BLaER1 treated with 17β-estradiol and CSF1 and Interleukin-3, amounts not matched to agents 10 nM and 100 nM (cell line): ENCODE results near the gene TNIK.

Experiments
- H3K27ac ChIP-seq, 11 experiments: shearing (Covaris generic); formaldehyde crosslinking; 2 replicates each; pipeline ENCODE4 v1.8.1; 2022
- H3K27me3 ChIP-seq, 11 experiments: shearing (Covaris generic); formaldehyde crosslinking; 2 replicates each; pipeline ENCODE4 v1.8.1; 2022
- H3K36me3 ChIP-seq, 11 experiments: shearing (Covaris generic); formaldehyde crosslinking; 2 replicates each; pipeline ENCODE4 v1.8.1; 2022
- H3K4me1 ChIP-seq, 10 experiments: shearing (Covaris generic); formaldehyde crosslinking; 2 replicates each; pipeline ENCODE4 v1.8.1; 2022
- H3K4me2 ChIP-seq, 11 experiments: shearing (Covaris generic); formaldehyde crosslinking; 2 replicates each; pipeline ENCODE4 v1.8.1; 2022
- H3K4me3 ChIP-seq, 10 experiments: shearing (Covaris generic); formaldehyde crosslinking; 2 replicates each; pipeline ENCODE4 v1.8.1; 2022
- H3K9ac ChIP-seq, 11 experiments: shearing (Covaris generic); formaldehyde crosslinking; 2 replicates each; pipeline ENCODE4 v1.8.1; 2022
- H3K9me3 ChIP-seq, 11 experiments: shearing (Covaris generic); formaldehyde crosslinking; replicated peaks in 1 of 11; 2 replicates each; pipeline ENCODE4 v1.8.1; 2022
- H4K20me1 ChIP-seq, 11 experiments: shearing (Covaris generic); formaldehyde crosslinking; 2 replicates each; pipeline ENCODE4 v1.8.1; 2022
- Cebpa-rat ChIP-seq, 11 experiments: shearing (Covaris generic); IDR thresholded peaks; 2 replicates each; pipeline ENCODE4 v1.8.1; 2022

Gene TNIK

GRCh38 chr3:171317171-171317570 is 143.0 kb downstream of the TNIK start:
- Histone ChIP-seq H3K4me2 (no peak overlapping the region), H3K36me3 (no peaks in the 10 kb centered on the region), H3K4me1 (peaks cover 0 to 16% (median 0%) of the 10 kb centered on the region in 10 experiments; a peak in 3 of 20 replicates), H3K9ac (no peak overlapping the region), H3K9me3 (no peaks in the 10 kb centered on the region), H3K27ac (no peak overlapping the region), H3K27me3 (no peaks in the 10 kb centered on the region), H3K4me3 (no peak overlapping the region), H4K20me1 (no peaks in the 10 kb centered on the region)
- TF ChIP-seq Cebpa-rat (IDR thresholded peaks at IDR 0.05), result no peak

- H3K27me3 ChIP-seq, result no peaks in the 10 kb centered on the region
- TF ChIP-seq Cebpa-rat (IDR thresholded peaks at IDR 0.05), result no peak
Observed at GRCh38 chr3:171315919-171316318, 144.3 kb downstream of the TNIK start.

GRCh38 chr3:171315101-171315500 is 145.1 kb downstream of the TNIK start:
- TF ChIP-seq Cebpa-rat (IDR thresholded peaks at IDR 0.05), result no peak
- Histone ChIP-seq H3K9ac (no peak overlapping the region), H3K27ac (no peak overlapping the region), H3K4me2 (no peak overlapping the region), H3K27me3 (no peaks in the 10 kb centered on the region), H3K36me3 (no peaks in the 10 kb centered on the region), H3K9me3 (no peaks in the 10 kb centered on the region), H3K4me1 (peaks cover 0 to 6% (median 0%) of the 10 kb centered on the region in 10 experiments; a peak in 2 of 20 replicates), H4K20me1 (no peaks in the 10 kb centered on the region), H3K4me3 (no peak overlapping the region)

More at GRCh38 chr3:171315919-171316318, 144.3 kb downstream of the TNIK start:
- peaks cover 0 to 7% (median 0%) of the 10 kb centered on the region in 10 experiments; a peak in 4 of 20 replicates for H3K4me1 ChIP-seq
- H3K27ac ChIP-seq, result no peak overlapping the region
- no peaks in the 10 kb centered on the region for H3K9me3 ChIP-seq
- H4K20me1 ChIP-seq, result no peaks in the 10 kb centered on the region
- H3K4me2 ChIP-seq, result no peak overlapping the region
- H3K4me3 ChIP-seq, result no peak overlapping the region
- no peak overlapping the region for H3K9ac ChIP-seq
- no peaks in the 10 kb centered on the region for H3K36me3 ChIP-seq

GRCh38 chr3:171314341-171314740 is 145.9 kb downstream of the TNIK start:
- Histone ChIP-seq H3K4me2 (no peak overlapping the region), H3K4me1 (peaks cover 0 to 6% (median 0%) of the 10 kb centered on the region in 10 experiments; a peak in 2 of 20 replicates), H3K27ac (no peak overlapping the region), H4K20me1 (no peaks in the 10 kb centered on the region), H3K27me3 (no peaks in the 10 kb centered on the region), H3K4me3 (no peak overlapping the region), H3K9me3 (no peaks in the 10 kb centered on the region), H3K36me3 (no peaks in the 10 kb centered on the region), H3K9ac (no peak overlapping the region)
- TF ChIP-seq Cebpa-rat (IDR thresholded peaks at IDR 0.05), result no peak

GRCh38 chr3:171313702-171314101 is 146.5 kb downstream of the TNIK start:
- H3K9me3 ChIP-seq, result no peaks in the 10 kb centered on the region

GRCh38 chr3:171312741-171313140 is 147.5 kb downstream of the TNIK start:
- TF ChIP-seq Cebpa-rat (IDR thresholded peaks at IDR 0.05), result no peak
- Histone ChIP-seq H3K27ac (no peak overlapping the region), H3K4me3 (no peak overlapping the region), H3K27me3 (no peaks in the 10 kb centered on the region), H3K36me3 (no peaks in the 10 kb centered on the region), H3K9me3 (peaks cover 0 to 8% (median 4%) of the 10 kb centered on the region in 11 experiments; a peak in 8 of 22 replicates), H4K20me1 (no peaks in the 10 kb centered on the region), H3K4me2 (no peak overlapping the region), H3K9ac (no peak overlapping the region), H3K4me1 (peaks cover 0 to 6% (median 0%) of the 10 kb centered on the region in 10 experiments; a peak in 2 of 20 replicates)

More at GRCh38 chr3:171313702-171314101, 146.5 kb downstream of the TNIK start:
- Histone ChIP-seq H3K4me3 (no peak overlapping the region), H3K27ac (no peak overlapping the region), H3K4me1 (peaks cover 0 to 6% (median 0%) of the 10 kb centered on the region in 10 experiments; a peak in 2 of 20 replicates), H3K4me2 (no peak overlapping the region), H3K9ac (no peak overlapping the region), H4K20me1 (no peaks in the 10 kb centered on the region), H3K27me3 (no peaks in the 10 kb centered on the region), H3K36me3 (no peaks in the 10 kb centered on the region)
- no peak for TF ChIP-seq Cebpa-rat (IDR thresholded peaks at IDR 0.05)

- Histone ChIP-seq H3K4me2 (peak overlapping the region in 3 of 11 experiments; percentile 2 to 21 (median 8); a peak in 1 of 22 replicates), H3K4me3 (no peak overlapping the region), H4K20me1 (no peaks in the 10 kb centered on the region), H3K27me3 (no peaks in the 10 kb centered on the region), H3K36me3 (no peaks in the 10 kb centered on the region), H3K27ac (no peak overlapping the region), H3K4me1 (peaks cover 0 to 6% (median 0%) of the 10 kb centered on the region in 10 experiments; a peak in 2 of 20 replicates), H3K9ac (no peak overlapping the region), H3K9me3 (peaks cover 0 to 9% (median 4%) of the 10 kb centered on the region in 11 experiments; a peak in 8 of 22 replicates)
- TF ChIP-seq Cebpa-rat (IDR thresholded peaks at IDR 0.05), result no peak
Observed at GRCh38 chr3:171311784-171312183, 148.4 kb downstream of the TNIK start.

- Histone ChIP-seq H3K27me3 (no peaks in the 10 kb centered on the region), H3K9ac (no peak overlapping the region), H3K4me1 (peaks cover 0 to 6% (median 0%) of the 10 kb centered on the region in 10 experiments; a peak in 2 of 20 replicates), H3K36me3 (no peaks in the 10 kb centered on the region), H3K27ac (no peak overlapping the region), H4K20me1 (no peaks in the 10 kb centered on the region), H3K4me3 (no peak overlapping the region), H3K4me2 (no peak overlapping the region), H3K9me3 (peaks cover 0 to 9% (median 4%) of the 10 kb centered on the region in 11 experiments; a peak in 8 of 22 replicates)
- TF ChIP-seq Cebpa-rat (IDR thresholded peaks at IDR 0.05), result no peak
Observed at GRCh38 chr3:171309906-171310359, 150.3 kb downstream of the TNIK start.

GRCh38 chr3:171307988-171308387 is 152.2 kb downstream of the TNIK start:
- Histone ChIP-seq H3K36me3 (no peaks in the 10 kb centered on the region), H3K4me2 (no peak overlapping the region), H3K4me1 (peaks cover 0 to 6% (median 0%) of the 10 kb centered on the region in 10 experiments; a peak in 2 of 20 replicates), H3K27me3 (no peaks in the 10 kb centered on the region), H3K27ac (no peak overlapping the region), H4K20me1 (no peaks in the 10 kb centered on the region), H3K9me3 (peaks cover 0 to 9% (median 4%) of the 10 kb centered on the region in 11 experiments; a peak in 8 of 22 replicates), H3K4me3 (no peak overlapping the region), H3K9ac (no peak overlapping the region)
- TF ChIP-seq Cebpa-rat (IDR thresholded peaks at IDR 0.05), result no peak

- Histone ChIP-seq H3K4me3 (no peak overlapping the region), H3K9me3 (peaks cover 0 to 9% (median 4%) of the 10 kb centered on the region in 11 experiments; a peak in 8 of 22 replicates), H3K9ac (no peak overlapping the region), H3K4me1 (peaks cover 0 to 6% (median 0%) of the 10 kb centered on the region in 10 experiments; a peak in 2 of 20 replicates), H3K27ac (no peak overlapping the region), H3K27me3 (no peaks in the 10 kb centered on the region), H3K36me3 (no peaks in the 10 kb centered on the region), H3K4me2 (no peak overlapping the region), H4K20me1 (no peaks in the 10 kb centered on the region)
- no peak for TF ChIP-seq Cebpa-rat (IDR thresholded peaks at IDR 0.05)
Observed at GRCh38 chr3:171307046-171307585, 153.1 kb downstream of the TNIK start.
